ENCODE data around the gene ST8SIA6.

DNA sequence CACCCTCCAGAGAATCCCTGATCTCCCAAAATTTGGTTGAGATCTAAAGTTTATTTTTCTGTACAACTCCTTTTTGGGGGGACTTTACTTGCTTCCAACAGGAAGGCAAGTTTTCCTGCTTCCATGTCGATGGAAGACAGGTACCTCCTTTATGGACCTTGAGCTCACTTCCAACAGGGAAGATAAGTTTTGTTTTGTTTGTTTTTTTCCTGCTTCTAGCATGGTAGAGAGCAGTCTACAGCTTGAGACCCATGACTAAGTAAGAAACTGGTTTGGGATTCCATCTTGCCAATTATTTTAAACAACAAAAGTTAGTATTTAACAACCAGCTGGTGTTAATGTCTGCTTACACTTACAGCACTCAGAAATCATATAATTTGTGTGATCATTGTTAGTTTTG lies 74.4 kb downstream of the ST8SIA6 start:
- TF ChIP-seq, protein P1, sequence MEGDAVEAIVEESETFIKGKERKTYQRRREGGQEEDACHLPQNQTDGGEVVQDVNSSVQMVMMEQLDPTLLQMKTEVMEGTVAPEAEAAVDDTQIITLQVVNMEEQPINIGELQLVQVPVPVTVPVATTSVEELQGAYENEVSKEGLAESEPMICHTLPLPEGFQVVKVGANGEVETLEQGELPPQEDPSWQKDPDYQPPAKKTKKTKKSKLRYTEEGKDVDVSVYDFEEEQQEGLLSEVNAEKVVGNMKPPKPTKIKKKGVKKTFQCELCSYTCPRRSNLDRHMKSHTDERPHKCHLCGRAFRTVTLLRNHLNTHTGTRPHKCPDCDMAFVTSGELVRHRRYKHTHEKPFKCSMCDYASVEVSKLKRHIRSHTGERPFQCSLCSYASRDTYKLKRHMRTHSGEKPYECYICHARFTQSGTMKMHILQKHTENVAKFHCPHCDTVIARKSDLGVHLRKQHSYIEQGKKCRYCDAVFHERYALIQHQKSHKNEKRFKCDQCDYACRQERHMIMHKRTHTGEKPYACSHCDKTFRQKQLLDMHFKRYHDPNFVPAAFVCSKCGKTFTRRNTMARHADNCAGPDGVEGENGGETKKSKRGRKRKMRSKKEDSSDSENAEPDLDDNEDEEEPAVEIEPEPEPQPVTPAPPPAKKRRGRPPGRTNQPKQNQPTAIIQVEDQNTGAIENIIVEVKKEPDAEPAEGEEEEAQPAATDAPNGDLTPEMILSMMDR (IDR thresholded peaks at IDR 0.05): no peak
- TF ChIP-seq HEYL (CRISPR knock-in tag; IDR thresholded peaks at IDR 0.05): no peak
- TF ChIP-seq, protein P2, sequence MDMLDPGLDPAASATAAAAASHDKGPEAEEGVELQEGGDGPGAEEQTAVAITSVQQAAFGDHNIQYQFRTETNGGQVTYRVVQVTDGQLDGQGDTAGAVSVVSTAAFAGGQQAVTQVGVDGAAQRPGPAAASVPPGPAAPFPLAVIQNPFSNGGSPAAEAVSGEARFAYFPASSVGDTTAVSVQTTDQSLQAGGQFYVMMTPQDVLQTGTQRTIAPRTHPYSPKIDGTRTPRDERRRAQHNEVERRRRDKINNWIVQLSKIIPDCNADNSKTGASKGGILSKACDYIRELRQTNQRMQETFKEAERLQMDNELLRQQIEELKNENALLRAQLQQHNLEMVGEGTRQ (IDR thresholded peaks at IDR 0.05): no peak
- TF ChIP-seq SMC3 (IDR thresholded peaks at IDR 0.05): no peak
- TF ChIP-seq HDAC2 (IDR thresholded peaks at IDR 0.05): no peak
- no peak for TF ChIP-seq RAD21 (conservative IDR thresholded peaks at IDR 0.05 in 1 of 2, IDR thresholded peaks at IDR 0.05 in 1 of 2)
- no peak for TF ChIP-seq ESRRA (IDR thresholded peaks at IDR 0.05; ENCODE audit: borderline replicate concordance, low read length)
- TF ChIP-seq MAFK (IDR thresholded peaks at IDR 0.05; ENCODE audit: partially characterized antibody): no peak
- no peak for TF ChIP-seq CBX8 (IDR thresholded peaks at IDR 0.05)
